K562 (cell line): ENCODE results near the gene FAM180B. TPM values are rescaled to one million over a fixed set of nuclear protein-coding genes. Genes with fewer than 3 reads are reported as not detected.

Experiments
- ATAC-seq: fragments of 200-7000 bp; cut with Tn5 transposase; 3 replicates; pipeline ENCODE4 v1.9.1; 2020; ENCODE audit warnings: moderate library complexity
- BruUV-seq: library from RNA; stranded (reverse); fragments of 400-500 nt; replicated peaks from 2 replicates; lab custom pipeline; 2021; lab: Mats Ljungman, UMichigan
- CTCF ChIA-PET: fragments of 300-600 bp; formaldehyde crosslinking; extraction: SDS; loops from one replicate; lab custom pipeline; 2021; ENCODE audit warnings: low intra/inter-chr PET ratio; lab: Yijun Ruan, JAX
- POLR2A ChIA-PET: fragments of 300-600, 350-650 bp; sonication (Branson Sonifier 250); formaldehyde crosslinking; extraction: SDS; loops from one replicate; lab custom pipeline; 2021; ENCODE audit warnings: antibody characterized with exemption, inconsistent platforms; lab: Yijun Ruan, JAX
- DNase-seq, 4 experiments: peaks; one replicate each; pipeline versions ENCODE4 v3.0.0 to v3.0.0-alpha.2; 2011 to 2018; ENCODE audit warnings: low spot score in 3 of 4, mixed read lengths in 3 of 4; ENCODE audit errors: extremely low read depth in 1 of 4
- FAIRE-seq: peaks from 2 replicates; lab custom pipeline; 2011; peaks lifted over from hg19 to GRCh38; lab: Jason Lieb, UNC
- H2AFZ ChIP-seq: 2 replicates; pipeline ENCODE4 v1.6.0; 2011; ENCODE audit warnings: low read depth, low read length, control low read depth, inconsistent platforms
- H3K27ac ChIP-seq: fragments of 200-600 bp; 3 replicates; pipeline ENCODE4 v1.8.0; 2011; ENCODE audit warnings: low read depth, mild to moderate bottlenecking, control low read depth, inconsistent platforms, low read length, moderate library complexity, mixed read lengths; ENCODE audit errors: extremely low read depth
- H3K27me3 ChIP-seq, 2 experiments: fragments of 300-600 bp in 1 of 2; 2 replicates in 1 of 2; 3 replicates in 1 of 2; pipeline versions ENCODE4 v1.6.0 to v1.8.0; 2011; ENCODE audit warnings: inconsistent platforms in 2 of 2, low read length in 2 of 2, mild to moderate bottlenecking in 1 of 2, mixed read lengths in 1 of 2, moderate library complexity in 1 of 2; ENCODE audit not compliant: control insufficient read depth in 2 of 2, insufficient read depth in 2 of 2
- H3K36me3 ChIP-seq: fragments of 300-600 bp; 3 replicates; pipeline ENCODE4 v1.8.0; 2011; ENCODE audit warnings: mild to moderate bottlenecking, low read length, inconsistent platforms; ENCODE audit not compliant: control insufficient read depth, insufficient read depth
- H3K4me1 ChIP-seq, 2 experiments: fragments of 200-600 bp in 1 of 2; replicated peaks in 1 of 2; 2 replicates in 1 of 2; 3 replicates in 1 of 2; pipeline versions ENCODE4 v1.5.1 to v1.8.0; 2011; ENCODE audit warnings: inconsistent platforms in 2 of 2, low read length in 2 of 2, mild to moderate bottlenecking in 1 of 2, mixed read lengths in 1 of 2, moderate library complexity in 1 of 2; ENCODE audit not compliant: control insufficient read depth in 2 of 2, insufficient read depth in 2 of 2
- H3K4me2 ChIP-seq: 2 replicates; pipeline ENCODE4 v1.6.1; 2011; ENCODE audit warnings: low read length, control low read depth, inconsistent platforms, mixed read lengths; ENCODE audit not compliant: insufficient read depth
- H3K4me3 ChIP-seq: fragments of 200-600 bp; sonication (generic), shearing (Covaris generic); 2 replicates; pipeline ENCODE4 v1.5.1; 2016; ENCODE audit warnings: control low read depth, inconsistent platforms
- H3K79me2 ChIP-seq: fragments of 200-600 bp; 3 replicates; pipeline ENCODE4 v1.8.0; 2011; ENCODE audit warnings: low read length, inconsistent platforms; ENCODE audit not compliant: control insufficient read depth, insufficient read depth
- H3K9ac ChIP-seq, 2 experiments: 2 replicates each; pipeline versions ENCODE4 v1.6.0 to v1.6.1; 2011; ENCODE audit warnings: low read depth in 2 of 2, low read length in 2 of 2, control low read depth in 1 of 2, inconsistent platforms in 1 of 2, mild to moderate bottlenecking in 1 of 2, mixed read lengths in 1 of 2; ENCODE audit not compliant: insufficient read depth in 1 of 2
- H3K9me1 ChIP-seq: one replicate; pipeline ENCODE4 v1.6.0; 2011; ENCODE audit warnings: inconsistent platforms, mild to moderate bottlenecking, low read length, moderate library complexity; ENCODE audit not compliant: control insufficient read depth, insufficient read depth
- H3K9me3 ChIP-seq: replicated peaks from 2 replicates; pipeline ENCODE4 v1.5.1; 2011; ENCODE audit warnings: low read depth, low read length, inconsistent platforms; ENCODE audit not compliant: control insufficient read depth, insufficient read depth
- H4K20me1 ChIP-seq: replicated peaks from 2 replicates; pipeline ENCODE4 v1.6.1; 2011; ENCODE audit warnings: low read length, inconsistent platforms, mixed read lengths; ENCODE audit not compliant: control insufficient read depth, insufficient read depth
- CCAR2 ChIP-seq: fragments of 200-400 bp; formaldehyde crosslinking; IDR thresholded peaks from 2 replicates; pipeline ENCODE4 v1.6.1; 2017; ENCODE audit warnings: mild to moderate bottlenecking, low read depth, low read length
- NFIC ChIP-seq: fragments of 450-650 bp; IDR thresholded peaks from 2 replicates; pipeline ENCODE4 v1.6.1; 2017; ENCODE audit warnings: mild to moderate bottlenecking, inconsistent platforms
- NR2C1 ChIP-seq, 2 experiments: fragments of 450-650 bp; IDR thresholded peaks; 2 replicates each; pipeline ENCODE4 v1.6.1; 2017; ENCODE audit warnings: mild to moderate bottlenecking in 2 of 2, antibody characterized with exemption in 1 of 2, inconsistent platforms in 1 of 2, missing compliant biosample characterization in 1 of 2, missing genetic modification characterization in 1 of 2
- POLR2G ChIP-seq: fragments of 200-400 bp; formaldehyde crosslinking; IDR thresholded peaks from 2 replicates; pipeline ENCODE4 v1.6.1; 2017; ENCODE audit warnings: low read depth, mild to moderate bottlenecking, antibody characterized with exemption, low read length, moderate library complexity
- RBFOX2 ChIP-seq: fragments of 200-400 bp; formaldehyde crosslinking; IDR thresholded peaks from 2 replicates; pipeline ENCODE4 v1.6.1; 2017; ENCODE audit warnings: low read depth, mild to moderate bottlenecking, low read length, moderate library complexity
- RFX5 ChIP-seq: IDR thresholded peaks from 2 replicates; pipeline ENCODE4 v1.6.1; 2011; ENCODE audit warnings: low read depth, mild to moderate bottlenecking, improper control_type of control experiment, low read length
- ZNF224 ChIP-seq: sonication (generic); formaldehyde crosslinking; IDR thresholded peaks from 2 replicates; pipeline ENCODE4 v1.8.0; 2022; ENCODE audit warnings: mild to moderate bottlenecking, missing genetic modification reagents
- ZNF436 ChIP-seq: fragments of 250-450, 450-650 bp; sonication (Bioruptor Pico); formaldehyde crosslinking; IDR thresholded peaks from 2 replicates; pipeline ENCODE4 v1.7.0; 2020; ENCODE audit warnings: mild to moderate bottlenecking
- WGBS: fragments of 100-300 bp; shearing (Covaris generic); methylation state at CpG from one replicate; pipeline ENCODE4 v1.1.6; 2016; ENCODE audit warnings: low coverage, mixed read lengths; ENCODE audit not compliant: insufficient coverage; ENCODE audit errors: missing lambda C conversion rate; 5-methylcytosine and 5-hydroxymethylcytosine counted together
- in situ Hi-C: fragments of 300-500 bp; cut with MboI; formaldehyde crosslinking; loops from 4 replicates; pipeline ENCODE4 v1.15.0; 2018; ENCODE audit warnings: inconsistent platforms, mixed read lengths
- intact Hi-C: fragments of 100-400 bp; cut with micrococcal nuclease; formaldehyde crosslinking; loops from 2 replicates; pipeline ENCODE4 v1.14.2; 2022
- polyA plus RNA-seq, 8 experiments: library from polyadenylated mRNA; depleted of rRNA in 4 of 8; stranded (reverse) in 5 of 8; unstranded in 3 of 8; fragments of >200 nt; fragmentation: Nextera tagmentation in 2 of 8; fragmentation: Illumina TruSeq in 1 of 8; extraction: Ambion mirVana in 2 of 8; extraction: Trizol in 1 of 8; gene quantifications; 2 replicates each; pipeline versions ENCODE4 v1.2.1 to v1.2.3, GENCODE V29; 2011 to 2014; ENCODE audit warnings: inconsistent platforms in 1 of 8, missing spikeins in 1 of 8
- total RNA-seq, 7 experiments: library from RNA; depleted of rRNA in 6 of 7; stranded (reverse); fragments of >200 nt in 6 of 7; fragmentation: Illumina TruSeq in 2 of 7; extraction: Trizol in 2 of 7; gene quantifications; 2 replicates each; pipeline versions ENCODE4 v1.2.1 to v1.2.3, GENCODE V29; 2011 to 2021; ENCODE audit warnings: low replicate concordance in 1 of 7
- TF ChIP-seq, protein P1 (sequence below), 3 experiments: fragments of 200-800 bp in 1 of 3; fragments of 250-450 bp in 1 of 3; fragments of 450-650 bp in 1 of 3; sonication (Bioruptor Pico) in 1 of 3; sonication (Bioruptor generic) in 1 of 3; formaldehyde crosslinking in 1 of 3; IDR thresholded peaks; 2 replicates each; pipeline versions ENCODE4 v1.6.1 to v1.8.0; 2016 to 2022; ENCODE audit warnings: mild to moderate bottlenecking in 2 of 3, missing genetic modification characterization in 2 of 3, missing compliant biosample characterization in 1 of 3, moderate library complexity in 1 of 3

The FAM180B gene
- total and polyA plus RNA-seq, 9 of the 15 experiments (the other 6 are each of a cell fraction or from before 2014, with no cell fraction given): 0.05 to 0.14 TPM; not detected in 7

DNA sequence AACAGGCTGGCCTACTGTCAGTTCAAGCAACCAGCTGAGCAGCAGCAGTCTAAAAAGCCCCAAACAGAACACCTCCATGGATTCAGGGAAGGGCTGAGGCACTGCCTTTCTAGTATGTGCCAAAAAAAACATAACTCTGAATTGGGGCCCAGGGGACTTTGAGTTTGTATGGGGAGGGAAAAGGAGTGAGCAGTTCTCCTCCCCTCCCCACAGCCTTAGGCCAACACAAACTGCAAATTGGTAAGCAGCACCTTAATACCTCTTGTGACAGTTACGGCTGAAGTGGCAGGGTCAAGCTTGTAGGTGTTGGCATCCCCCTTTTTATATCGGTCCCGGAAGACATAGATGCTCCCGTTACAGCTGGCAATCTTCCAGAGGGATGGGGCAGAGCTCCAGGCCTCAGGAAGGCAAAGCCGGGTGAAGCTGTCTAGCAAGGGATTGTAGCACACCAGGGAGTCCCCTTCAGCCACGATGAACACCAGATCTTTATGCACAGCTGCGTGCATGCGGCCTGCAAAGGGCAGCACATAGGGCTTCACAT, 13.7 kb upstream of the FAM180B start:
- Histone ChIP-seq H3K9me1 (no peaks in the 10 kb centered on the region), H3K27me3 (no peaks in the 10 kb centered on the region), H3K4me3 (no peak overlapping the region), H3K9ac (no peak overlapping the region), H3K4me1 (peaks cover 6 to 10% of the 10 kb centered on the region in 2 experiments; a peak in 4 of 5 replicates), H3K9me3 (no peaks in the 10 kb centered on the region), H2AFZ (no peak overlapping the region), H3K36me3 (peaks cover 73% of the 10 kb centered on the region), H4K20me1 (no peaks in the 10 kb centered on the region), H3K79me2 (peaks cover 22% of the 10 kb centered on the region), H3K4me2 (no peak overlapping the region), H3K27ac (no peak overlapping the region)
- CTCF ChIA-PET: no interaction called here
- TF ChIP-seq NR2C1 (IDR thresholded peaks at IDR 0.05): no peak
- TF ChIP-seq NR2C1 (tag; IDR thresholded peaks at IDR 0.05): no peak
- TF ChIP-seq RFX5: no peak
- peak; percentile 27; the same call in 1 of the 2 replicates for TF ChIP-seq NFIC
- no peak for TF ChIP-seq CCAR2
- no peak for TF ChIP-seq ZNF224
- POLR2A ChIA-PET: interaction anchor here (1.1 to 3.1 kb wide), 5 partner anchors 8 to 22 kb away, joined by 3 to 17 read pairs (median 3); partner anchors contain the start of gene PTPMT1
- intact Hi-C loops: no loop called here
- BruUV-seq: no TSS peak
- FAIRE-seq (no peak), DNase-seq (peak in 2 of 4 experiments; percentile 13 to 15), ATAC-seq (peak; percentile 8; the same call in 2 of the 3 replicates)
- WGBS: 81% methylated on average over 8 of the region's 8 CpGs
- in situ Hi-C loops: no loop called here

DNA sequence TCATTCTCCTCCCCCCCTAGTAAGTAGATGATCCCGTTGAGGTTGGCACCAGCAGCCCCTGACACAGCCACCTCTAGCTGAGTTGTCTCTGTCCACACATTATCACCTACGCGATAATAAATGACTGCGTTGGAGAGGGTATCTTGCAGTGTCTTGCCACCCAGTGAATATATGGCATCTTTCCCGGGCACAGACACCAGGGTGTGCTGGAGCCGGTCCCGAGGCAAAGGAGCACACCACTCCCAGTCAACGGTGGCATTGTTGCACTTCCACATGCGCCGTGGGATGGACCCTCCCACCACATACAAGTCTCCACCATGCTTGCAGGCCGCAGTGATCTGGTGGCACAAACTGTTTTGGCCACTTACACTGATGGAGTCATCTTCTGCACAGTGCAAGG, 13.2 kb upstream of the FAM180B start:
- TF ChIP-seq POLR2G: peak; percentile 50; the same call in 1 of the 2 replicates
- TF ChIP-seq, protein P1, sequence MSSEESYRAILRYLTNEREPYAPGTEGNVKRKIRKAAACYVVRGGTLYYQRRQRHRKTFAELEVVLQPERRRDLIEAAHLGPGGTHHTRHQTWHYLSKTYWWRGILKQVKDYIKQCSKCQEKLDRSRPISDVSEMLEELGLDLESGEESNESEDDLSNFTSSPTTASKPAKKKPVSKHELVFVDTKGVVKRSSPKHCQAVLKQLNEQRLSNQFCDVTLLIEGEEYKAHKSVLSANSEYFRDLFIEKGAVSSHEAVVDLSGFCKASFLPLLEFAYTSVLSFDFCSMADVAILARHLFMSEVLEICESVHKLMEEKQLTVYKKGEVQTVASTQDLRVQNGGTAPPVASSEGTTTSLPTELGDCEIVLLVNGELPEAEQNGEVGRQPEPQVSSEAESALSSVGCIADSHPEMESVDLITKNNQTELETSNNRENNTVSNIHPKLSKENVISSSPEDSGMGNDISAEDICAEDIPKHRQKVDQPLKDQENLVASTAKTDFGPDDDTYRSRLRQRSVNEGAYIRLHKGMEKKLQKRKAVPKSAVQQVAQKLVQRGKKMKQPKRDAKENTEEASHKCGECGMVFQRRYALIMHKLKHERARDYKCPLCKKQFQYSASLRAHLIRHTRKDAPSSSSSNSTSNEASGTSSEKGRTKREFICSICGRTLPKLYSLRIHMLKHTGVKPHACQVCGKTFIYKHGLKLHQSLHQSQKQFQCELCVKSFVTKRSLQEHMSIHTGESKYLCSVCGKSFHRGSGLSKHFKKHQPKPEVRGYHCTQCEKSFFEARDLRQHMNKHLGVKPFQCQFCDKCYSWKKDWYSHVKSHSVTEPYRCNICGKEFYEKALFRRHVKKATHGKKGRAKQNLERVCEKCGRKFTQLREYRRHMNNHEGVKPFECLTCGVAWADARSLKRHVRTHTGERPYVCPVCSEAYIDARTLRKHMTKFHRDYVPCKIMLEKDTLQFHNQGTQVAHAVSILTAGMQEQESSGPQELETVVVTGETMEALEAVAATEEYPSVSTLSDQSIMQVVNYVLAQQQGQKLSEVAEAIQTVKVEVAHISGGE (CRISPR knock-in tag; IDR thresholded peaks at IDR 0.05): peak in 1 of 3 experiments; percentile 36; a peak in 1 of 6 replicates
- no peak for TF ChIP-seq ZNF436 (CRISPR knock-in tag)
- peak; percentile 55; the same call in 1 of the 2 replicates for TF ChIP-seq RBFOX2
- no peak overlapping the region for H3K27ac ChIP-seq
- in situ Hi-C loops (no loop called here), intact Hi-C loops (no loop called here)
- H3K4me1 ChIP-seq: peaks cover 9 to 13% of the 10 kb centered on the region in 2 experiments; a peak in 4 of 5 replicates
- ChIA-PET CTCF (no interaction called here), POLR2A (interaction anchor here (1.0 to 3.1 kb wide), 6 partner anchors 8 to 18 kb away, joined by 3 to 17 read pairs (median 4); partner anchors contain the start of genes FAM180B and PTPMT1)
- H3K4me3 ChIP-seq: no peak overlapping the region
- H4K20me1 ChIP-seq: no peaks in the 10 kb centered on the region
- H3K9me3 ChIP-seq: no peaks in the 10 kb centered on the region
- no TSS peak for BruUV-seq
- FAIRE-seq: no peak
- peak in 1 of 4 experiments; percentile 10 for DNase-seq
- peaks cover 24% of the 10 kb centered on the region for H3K79me2 ChIP-seq
- H3K9me1 ChIP-seq: no peaks in the 10 kb centered on the region
- 90% methylated on average over 11 of the region's 11 CpGs for WGBS
- peaks cover 70% of the 10 kb centered on the region for H3K36me3 ChIP-seq
- H2AFZ ChIP-seq: no peak overlapping the region
- peak overlapping the region in 1 of 2 experiments; percentile 22; a peak in 1 of 4 replicates for H3K9ac ChIP-seq
- no peak overlapping the region for H3K4me2 ChIP-seq
- ATAC-seq: no peak; the same call in 2 of the 3 replicates
- H3K27me3 ChIP-seq: no peaks in the 10 kb centered on the region
